HepG2 (cell line): ENCODE measurements around the gene FURIN. TPM values are rescaled to one million over a fixed set of nuclear protein-coding genes. Genes with fewer than 3 reads are reported as not detected.
A peak's percentile ranks its signal among the peaks of the same experiment; 100 is the strongest.

ENCODE experiments used
- ATAC-seq: fragments of 200-7000 bp; cut with Tn5 transposase; 3 replicates; pipeline ENCODE4 v1.9.1; 2020; ENCODE audit warnings: mild to moderate bottlenecking, moderate library complexity
- BruUV-seq: library from RNA; stranded (reverse); fragments of 400-500 nt; replicated peaks from 2 replicates; lab custom pipeline; 2021; lab: Mats Ljungman, UMichigan
- CTCF ChIA-PET: fragments of 300-600 bp; formaldehyde crosslinking; extraction: SDS; loops from one replicate; lab custom pipeline; 2021; ENCODE audit warnings: low total read pairs, inconsistent platforms, low intra/inter-chr PET ratio; lab: Yijun Ruan, JAX
- POLR2A ChIA-PET: fragments of 350-600 bp; sonication (Branson Sonifier 250); formaldehyde crosslinking; loops from one replicate; lab custom pipeline; 2020; ENCODE audit warnings: antibody characterized with exemption, inconsistent platforms; lab: Yijun Ruan, JAX
- DNase-seq: peaks from one replicate; pipeline ENCODE4 v3.0.0-alpha.2; 2015; ENCODE audit warnings: low spot score
- FAIRE-seq: peaks from 3 replicates; lab custom pipeline; 2011; peaks lifted over from hg19 to GRCh38; lab: Jason Lieb, UNC
- H2AFZ ChIP-seq: one replicate; pipeline ENCODE4 v1.6.1; 2011; ENCODE audit warnings: low read length, inconsistent platforms
- H3K27ac ChIP-seq: fragments of 300-600 bp; 3 replicates; pipeline ENCODE4 v1.8.0; 2011; ENCODE audit warnings: mixed run types, mild to moderate bottlenecking, mixed read lengths, low read length, inconsistent platforms; ENCODE audit not compliant: insufficient read depth; ENCODE audit errors: extremely low read length
- H3K27me3 ChIP-seq, 2 experiments: fragments of 200-600 bp in 1 of 2; 2 replicates in 1 of 2; 3 replicates in 1 of 2; pipeline versions ENCODE4 v1.6.0 to v1.8.0; 2011; ENCODE audit warnings: low read length in 2 of 2, mild to moderate bottlenecking in 2 of 2, moderate library complexity in 2 of 2, inconsistent platforms in 1 of 2; ENCODE audit not compliant: insufficient read depth in 2 of 2, control insufficient read depth in 1 of 2
- H3K36me3 ChIP-seq, 2 experiments: fragments of 200-600 bp in 1 of 2; replicated peaks in 1 of 2; 2 replicates in 1 of 2; 3 replicates in 1 of 2; pipeline versions ENCODE4 v1.5.1 to v1.8.0; 2011; ENCODE audit warnings: low read length in 2 of 2, inconsistent platforms in 1 of 2; ENCODE audit not compliant: insufficient read depth in 2 of 2, control insufficient read depth in 1 of 2
- H3K4me1 ChIP-seq: 2 replicates; pipeline ENCODE4 v1.5.1; 2012; ENCODE audit warnings: low read length, inconsistent platforms; ENCODE audit not compliant: insufficient read depth
- H3K4me2 ChIP-seq: 2 replicates; pipeline ENCODE4 v1.6.0; 2011; ENCODE audit warnings: low read depth, low read length, inconsistent platforms
- H3K4me3 ChIP-seq, 3 experiments: fragments of 200-600 bp in 1 of 3; sonication (generic), shearing (Covaris generic) in 1 of 3; replicated peaks in 1 of 3; 2 replicates each; pipeline ENCODE4 v1.5.1; 2011 to 2016; ENCODE audit warnings: low read length in 3 of 3, inconsistent platforms in 2 of 3, low read depth in 2 of 3, mild to moderate bottlenecking in 2 of 3, control low read depth in 1 of 3, mixed read lengths in 1 of 3; ENCODE audit not compliant: insufficient read depth in 1 of 3
- H3K79me2 ChIP-seq: one replicate; pipeline ENCODE4 v1.6.1; 2011; ENCODE audit warnings: low read length, inconsistent platforms; ENCODE audit not compliant: insufficient read depth
- H3K9ac ChIP-seq: 2 replicates; pipeline ENCODE4 v1.6.0; 2011; ENCODE audit warnings: mild to moderate bottlenecking, low read depth, low read length, inconsistent platforms; ENCODE audit not compliant: insufficient read depth
- H3K9me3 ChIP-seq: 2 replicates; pipeline ENCODE4 v1.5.1; 2012; ENCODE audit warnings: mild to moderate bottlenecking, low read length
- H4K20me1 ChIP-seq: 2 replicates; pipeline ENCODE4 v1.6.0; 2011; ENCODE audit warnings: inconsistent platforms, mild to moderate bottlenecking, low read length, moderate library complexity; ENCODE audit not compliant: insufficient read depth
- EEA1 ChIP-seq: sonication (generic); formaldehyde crosslinking; IDR thresholded peaks from 2 replicates; pipeline ENCODE4 v1.5.1; 2020; ENCODE audit warnings: mild to moderate bottlenecking, missing genetic modification reagents, borderline replicate concordance
- KDM5B ChIP-seq: sonication (generic); formaldehyde crosslinking; IDR thresholded peaks from 2 replicates; pipeline ENCODE4 v1.4.0; 2020; ENCODE audit warnings: missing genetic modification reagents, mild to moderate bottlenecking, borderline replicate concordance
- NAIF1 ChIP-seq: sonication (generic); formaldehyde crosslinking; IDR thresholded peaks from 2 replicates; pipeline ENCODE4 v1.5.0; 2020; ENCODE audit warnings: mild to moderate bottlenecking, missing genetic modification reagents, borderline replicate concordance
- NFKB2 ChIP-seq: sonication (generic); formaldehyde crosslinking; IDR thresholded peaks from 2 replicates; pipeline ENCODE4 v1.4.0; 2020; ENCODE audit warnings: missing genetic modification reagents, borderline replicate concordance
- PCBP2 ChIP-seq: fragments of 200-400 bp; formaldehyde crosslinking; optimal IDR thresholded peaks from 2 replicates; pipeline ENCODE3; 2018; ENCODE audit warnings: low read length, low read depth; ENCODE audit not compliant: poor library complexity, severe bottlenecking
- ZNF383 ChIP-seq: sonication (generic); formaldehyde crosslinking; IDR thresholded peaks from 2 replicates; pipeline ENCODE4 v1.4.0; 2020; ENCODE audit warnings: missing genetic modification reagents, mild to moderate bottlenecking, borderline replicate concordance
- ZNF414 ChIP-seq: sonication (generic); formaldehyde crosslinking; IDR thresholded peaks from 2 replicates; pipeline ENCODE4 v1.5.0; 2020; ENCODE audit warnings: missing genetic modification reagents
- WGBS: methylation state at CpG from one replicate; pipeline ENCODE4 v1.1.6; 2017; ENCODE audit warnings: low lambda C conversion rate; 5-methylcytosine and 5-hydroxymethylcytosine counted together
- in situ Hi-C: cut with HindIII; loops from 2 replicates; pipeline ENCODE4 v1.10.0; 2017; ENCODE audit warnings: low pct_unique_long_range_greater_than_20kb; ENCODE audit not compliant: extremely low pct_ligation_motif_present
- intact Hi-C: fragments of 100-400 bp; cut with micrococcal nuclease; formaldehyde crosslinking; loops from one replicate; pipeline ENCODE4 v1.10.0; 2022; ENCODE audit not compliant: unreplicated experiment
- polyA plus RNA-seq, 8 experiments: library from polyadenylated mRNA; depleted of rRNA in 3 of 8; stranded (reverse) in 7 of 8; unstranded in 1 of 8; fragments of >200 nt; fragmentation: Illumina TruSeq in 4 of 8; extraction: Trizol in 4 of 8; gene quantifications; 2 replicates each; pipeline versions ENCODE4 v1.2.1 to v1.2.3, GENCODE V29; 2011 to 2016; ENCODE audit warnings: low read depth in 4 of 8, missing spikeins in 1 of 8, mixed read lengths in 1 of 8; ENCODE audit not compliant: insufficient read depth in 1 of 8
- total RNA-seq, 5 experiments: library from RNA; depleted of rRNA; stranded (reverse); fragments of >200 nt; fragmentation: Illumina TruSeq; extraction: Trizol; gene quantifications; 2 replicates each; pipeline ENCODE4 v1.2.3, GENCODE V29; 2016; ENCODE audit warnings: low read depth in 1 of 5

The FURIN gene
- total and polyA plus RNA-seq, 2 of the 13 experiments (the other 11 are each of a cell fraction or from before 2014, with no cell fraction given), result 15.2 to 17.4 TPM

GRCh38 chr15:90883976-90884718 lies 15.8 kb downstream of the FURIN start, which contains the start of gene FES (continued):
- no peak for TF ChIP-seq NAIF1 (CRISPR knock-in tag)

GRCh38 chr15:90884719-90885431 lies 16.5 kb downstream of the FURIN start:
- in situ Hi-C loops, result loop anchor here (5.0 kb wide), 2 partner anchors 68 to 238 kb away; no protein-coding TSS in a partner anchor
- peak overlapping the region; percentile 37 to 65 (median 54); a peak in 5 of 6 replicates for H3K4me3 ChIP-seq
- H3K79me2 ChIP-seq, result no peaks in the 10 kb centered on the region
- H3K27me3 ChIP-seq, result 0 out of 5 replicates have a peak, but pooled peaks cover 0 to 4% of the 10 kb centered on the region in 2 experiments
- 0 out of 2 replicates have a peak, but pooled peaks cover 2% of the 10 kb centered on the region for H4K20me1 ChIP-seq
- ChIA-PET POLR2A (interaction anchor here (1.8 to 5.1 kb wide), 6 partner anchors 8 to 237 kb away, joined by 4 to 52 read pairs (median 10); no protein-coding TSS in a partner anchor), CTCF (interaction anchor here (1.9 to 2.2 kb wide), 2 partner anchors 26 to 237 kb away, joined by 13 to 20 read pairs; no protein-coding TSS in a partner anchor)
- peaks cover 36% of the 10 kb centered on the region for H3K4me1 ChIP-seq
- TF ChIP-seq ZNF383 (CRISPR knock-in tag), result 0 out of 2 replicates have a peak, but pooled peaks have one; percentile 7
- 0 out of 2 replicates have a peak, but pooled peaks have one; percentile 29 for TF ChIP-seq KDM5B (CRISPR knock-in tag)
- TF ChIP-seq PCBP2, result no peak
- 0 out of 2 replicates have a peak, but pooled peaks have one; percentile 22 for TF ChIP-seq NFKB2 (CRISPR knock-in tag)
- no peak for TF ChIP-seq ZNF414 (CRISPR knock-in tag)
- 0 out of 2 replicates have a peak, but pooled peaks have one; percentile 29 for TF ChIP-seq EEA1 (CRISPR knock-in tag)
- peak; percentile 28 for ATAC-seq
- intact Hi-C loops, result loop anchor here (5.0 kb wide), 1 partner anchor 47 kb away; the partner anchor contains the start of gene HDDC3
- peaks cover 0 to 3% of the 10 kb centered on the region in 2 experiments; a peak in 3 of 5 replicates for H3K36me3 ChIP-seq
- H3K27ac ChIP-seq, result no peak overlapping the region
- H2AFZ ChIP-seq, result no peak overlapping the region
- H3K4me2 ChIP-seq, result peak overlapping the region; percentile 72
- WGBS, result 41% methylated on average over 10 of the region's 16 CpGs
- H3K9ac ChIP-seq, result no peak overlapping the region; the same call in 1 of the 2 replicates
- no peak for FAIRE-seq
- no TSS peak for BruUV-seq
- DNase-seq, result no peak
- H3K9me3 ChIP-seq, result no peaks in the 10 kb centered on the region
